NT2/D1 (cell line): Measurements from ENCODE around the gene EFNA2.
A peak's percentile ranks its signal among the peaks of the same experiment; 100 is the strongest.

ENCODE experiments used
- DNase-seq: peaks from one replicate; pipeline ENCODE4 v3.0.0-alpha.2; 2011; ENCODE audit warnings: low read depth, low spot score
- H3K27me3 ChIP-seq: 2 replicates; pipeline ENCODE4 v1.6.0; 2011; ENCODE audit warnings: mild to moderate bottlenecking; ENCODE audit not compliant: insufficient read length, insufficient read depth
- H3K36me3 ChIP-seq: 2 replicates; pipeline ENCODE4 v1.6.1; 2011; ENCODE audit warnings: mild to moderate bottlenecking, low read length, mixed read lengths; ENCODE audit not compliant: insufficient read depth, insufficient read length
- H3K4me1 ChIP-seq: 2 replicates; pipeline ENCODE4 v1.5.1; 2011; ENCODE audit not compliant: insufficient read depth, insufficient read length
- H3K4me3 ChIP-seq: 2 replicates; pipeline ENCODE4 v1.5.1; 2011; ENCODE audit warnings: low read depth; ENCODE audit not compliant: insufficient read length
- H3K9ac ChIP-seq: 2 replicates; pipeline ENCODE4 v1.6.0; 2011; ENCODE audit warnings: low read depth; ENCODE audit not compliant: insufficient read length
- H3K9me3 ChIP-seq: 2 replicates; pipeline ENCODE4 v1.5.1; 2011; ENCODE audit warnings: mild to moderate bottlenecking, low read length; ENCODE audit not compliant: insufficient read depth
- SUZ12 ChIP-seq: IDR thresholded peaks from 2 replicates; pipeline ENCODE4 v1.6.1; 2011; ENCODE audit not compliant: insufficient read length, insufficient read depth; ENCODE audit errors: extremely low read depth
- YY1 ChIP-seq: IDR thresholded peaks from 2 replicates; pipeline ENCODE4 v1.6.1; 2011; ENCODE audit not compliant: insufficient read length, insufficient read depth
- ZNF274 ChIP-seq: IDR thresholded peaks from 2 replicates; pipeline ENCODE4 v1.6.1; 2011; ENCODE audit warnings: mild to moderate bottlenecking, low read depth, low read length

Gene EFNA2

GRCh38 chr19:1287354-1288225 is 1.9 kb downstream of the EFNA2 start:
- Histone ChIP-seq H3K4me3 (no peak overlapping the region), H3K9ac (peak overlapping the region; percentile 89)
- TF ChIP-seq SUZ12, result no peak
- TF ChIP-seq YY1, result no peak

DNA sequence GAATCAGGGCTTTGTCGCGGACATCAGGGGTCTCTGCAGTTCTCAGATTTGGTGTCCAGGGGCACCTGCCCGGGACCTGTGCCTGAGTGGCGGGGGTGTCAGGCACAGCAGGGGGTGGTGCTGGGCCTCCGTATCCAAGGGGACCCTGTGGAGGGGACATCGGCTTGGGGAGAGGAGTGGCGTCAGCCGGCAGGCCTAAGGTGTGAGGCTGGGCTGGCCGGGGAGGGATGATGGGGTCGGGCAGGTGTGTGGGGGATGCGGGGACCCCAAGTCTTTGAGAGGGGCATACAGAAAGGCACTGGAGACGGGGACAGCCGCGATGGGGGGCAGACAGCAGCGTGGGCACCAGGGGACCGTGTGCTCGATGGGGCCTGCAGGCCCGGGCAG is 2.5 kb downstream of the EFNA2 start:
- Histone ChIP-seq H3K27me3 (peaks cover 10% of the 10 kb centered on the region), H3K4me3 (no peak overlapping the region), H3K4me1 (peaks cover 40% of the 10 kb centered on the region), H3K36me3 (peaks cover 5% of the 10 kb centered on the region), H3K9me3 (no peaks in the 10 kb centered on the region), H3K9ac (no peak overlapping the region)
- no peak for DNase-seq
- no peak for TF ChIP-seq YY1
- TF ChIP-seq SUZ12, result no peak
- no peak for TF ChIP-seq ZNF274

More at GRCh38 chr19:1287354-1288225, 1.9 kb downstream of the EFNA2 start:
- no peaks in the 10 kb centered on the region for H3K9me3 ChIP-seq
- H3K36me3 ChIP-seq, result peaks cover 3% of the 10 kb centered on the region
- no peak for DNase-seq
- peaks cover 10% of the 10 kb centered on the region for H3K27me3 ChIP-seq
- peaks cover 43% of the 10 kb centered on the region for H3K4me1 ChIP-seq

- no peaks in the 10 kb centered on the region for H3K9me3 ChIP-seq
- TF ChIP-seq SUZ12 (no peak), ZNF274 (no peak), YY1 (no peak)
- H3K4me1 ChIP-seq, result peaks cover 37% of the 10 kb centered on the region
- no peak overlapping the region for H3K4me3 ChIP-seq
- H3K9ac ChIP-seq, result no peak overlapping the region
- DNase-seq, result no peak
- peaks cover 10% of the 10 kb centered on the region for H3K27me3 ChIP-seq
- peaks cover 8% of the 10 kb centered on the region for H3K36me3 ChIP-seq
Measured at GRCh38 chr19:1288833-1289685, 3.4 kb downstream of the EFNA2 start.

- no peak overlapping the region for H3K9ac ChIP-seq
Measured at GRCh38 chr19:1289686-1290025, 4.0 kb downstream of the EFNA2 start.

DNA sequence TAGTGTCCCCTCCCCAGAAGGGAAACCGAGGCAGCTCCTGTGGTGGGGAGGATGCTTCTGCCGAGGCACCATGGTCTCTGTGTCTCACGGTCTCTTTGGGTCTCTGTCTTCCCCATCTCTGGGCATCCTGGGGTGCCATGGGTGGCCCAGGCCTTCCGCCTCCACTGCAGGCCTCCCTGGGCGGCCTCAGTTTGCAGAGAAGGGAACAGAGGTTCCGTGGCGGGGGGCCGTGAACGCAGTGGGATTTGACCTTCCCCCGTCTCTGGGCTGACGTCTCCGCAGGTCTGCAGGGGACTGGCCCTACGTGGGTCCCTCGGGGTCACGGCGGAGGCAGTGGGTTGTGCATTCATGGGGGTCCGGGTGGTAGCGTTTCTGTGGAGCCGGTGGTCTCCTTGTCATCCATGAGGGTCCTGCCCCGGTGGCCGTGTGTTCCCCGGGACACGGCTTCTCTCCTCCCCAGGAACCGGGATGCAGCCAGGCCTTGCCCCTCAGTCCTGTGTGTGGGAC is 4.6 kb downstream of the EFNA2 start:
- Histone ChIP-seq H3K27me3 (peaks cover 3% of the 10 kb centered on the region), H3K4me1 (peaks cover 32% of the 10 kb centered on the region), H3K4me3 (no peak overlapping the region), H3K9me3 (no peaks in the 10 kb centered on the region), H3K9ac (no peak overlapping the region), H3K36me3 (peaks cover 8% of the 10 kb centered on the region)
- TF ChIP-seq SUZ12 (no peak), ZNF274 (no peak), YY1 (no peak)
- no peak for DNase-seq

More at GRCh38 chr19:1289686-1290025, 4.0 kb downstream of the EFNA2 start:
- Histone ChIP-seq H3K4me3 (no peak overlapping the region), H3K4me1 (peaks cover 36% of the 10 kb centered on the region), H3K9me3 (no peaks in the 10 kb centered on the region), H3K36me3 (peaks cover 8% of the 10 kb centered on the region), H3K27me3 (peaks cover 7% of the 10 kb centered on the region)
- DNase-seq, result no peak
- no peak for TF ChIP-seq ZNF274
- TF ChIP-seq SUZ12, result no peak
- no peak for TF ChIP-seq YY1

DNA sequence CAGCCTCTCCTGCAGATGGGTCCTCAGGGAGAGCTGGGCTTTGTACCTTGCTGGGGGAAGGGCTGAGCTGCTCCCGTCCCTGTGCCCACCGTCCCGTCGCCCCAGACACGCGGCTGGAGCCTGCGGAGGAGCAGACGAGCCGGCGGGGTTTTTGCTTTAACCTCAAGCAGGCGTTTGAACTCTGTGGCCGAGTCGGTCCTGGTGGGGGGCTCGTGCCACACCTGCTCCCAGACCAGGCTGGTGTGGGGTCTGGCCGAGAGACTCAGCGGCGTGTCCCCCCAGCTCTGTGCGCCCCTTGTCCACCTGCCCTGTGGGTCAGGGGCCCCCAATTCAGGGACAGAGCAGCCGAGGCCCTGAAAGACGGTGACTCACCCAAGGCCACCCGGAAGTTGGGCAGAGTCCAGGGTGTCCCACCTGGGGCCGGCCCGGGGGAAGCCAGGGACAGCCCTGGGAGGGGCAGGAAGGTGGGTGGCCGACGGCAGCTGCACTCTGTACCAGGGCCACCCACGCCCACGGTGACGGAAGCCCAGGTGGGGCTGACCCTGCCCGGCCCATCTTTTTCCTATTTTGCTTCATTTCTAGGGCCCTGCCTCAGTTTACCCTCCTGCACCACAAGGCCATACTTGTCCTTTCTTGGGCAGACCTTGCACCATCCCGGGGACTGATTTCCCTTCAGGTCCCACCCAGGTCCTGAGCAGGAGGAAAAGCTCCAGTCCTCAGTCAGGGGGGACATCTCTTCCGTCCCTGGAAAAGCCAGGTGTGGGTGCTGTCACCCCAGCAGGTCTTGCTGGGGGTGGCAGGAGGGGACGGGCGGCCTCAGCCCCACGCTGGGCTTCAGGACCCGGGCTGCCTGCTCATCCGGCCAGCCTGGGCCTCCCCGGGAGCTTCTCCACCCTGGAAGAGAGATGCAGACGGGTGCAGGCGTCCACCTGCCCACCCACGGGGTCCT is 5.3 kb downstream of the EFNA2 start:
- H3K27me3 ChIP-seq, result no peaks in the 10 kb centered on the region
- H3K4me3 ChIP-seq, result no peak overlapping the region
- H3K9ac ChIP-seq, result no peak overlapping the region

More for the DNA sequence above, 5.3 kb downstream of the EFNA2 start:
- Histone ChIP-seq H3K9me3 (no peaks in the 10 kb centered on the region), H3K36me3 (peaks cover 8% of the 10 kb centered on the region), H3K4me1 (peaks cover 30% of the 10 kb centered on the region)
- DNase-seq, result no peak
- TF ChIP-seq SUZ12 (no peak), YY1 (no peak), ZNF274 (no peak)
